Fibroblast of mammary gland (primary cell): ENCODE data around the gene CSNK1G2.

Experiments
- DNase-seq: peaks from one replicate; pipeline ENCODE4 v3.0.0-alpha.2; 2010; ENCODE audit warnings: low read depth
- H3K4me3 ChIP-seq: 2 replicates; pipeline ENCODE4 v1.5.1; 2011; ENCODE audit warnings: low read depth, mild to moderate bottlenecking, low read length, moderate library complexity; ENCODE audit not compliant: control insufficient read depth
- TF ChIP-seq, protein P1 (sequence below): conservative IDR thresholded peaks from 2 replicates; pipeline ENCODE4 v1.5.1; 2011; ENCODE audit warnings: low read depth, low read length, inconsistent platforms; ENCODE audit not compliant: control insufficient read depth, insufficient read depth

CSNK1G2 gene

DNA sequence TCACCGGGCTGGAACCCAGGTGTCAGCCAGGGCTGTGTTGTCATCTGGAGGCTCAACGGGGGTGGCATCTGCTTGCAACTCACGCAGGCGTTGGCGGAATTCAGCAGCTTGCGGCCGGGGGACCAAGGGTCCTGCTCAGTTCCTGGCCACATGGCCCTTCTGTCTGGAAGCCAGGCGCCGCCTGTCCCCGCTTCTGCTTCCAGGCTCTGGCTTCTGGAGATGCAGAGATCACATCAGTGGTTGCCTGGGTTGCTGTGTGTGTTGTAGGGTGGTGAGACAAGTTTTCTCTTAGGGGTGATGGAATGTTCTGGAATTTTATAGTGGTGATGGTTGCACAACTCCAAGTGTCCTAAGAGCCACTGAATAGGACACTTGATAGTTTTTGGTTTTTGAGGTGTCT lies 30.8 kb upstream of the CSNK1G2 start:
- TF ChIP-seq, protein P1, sequence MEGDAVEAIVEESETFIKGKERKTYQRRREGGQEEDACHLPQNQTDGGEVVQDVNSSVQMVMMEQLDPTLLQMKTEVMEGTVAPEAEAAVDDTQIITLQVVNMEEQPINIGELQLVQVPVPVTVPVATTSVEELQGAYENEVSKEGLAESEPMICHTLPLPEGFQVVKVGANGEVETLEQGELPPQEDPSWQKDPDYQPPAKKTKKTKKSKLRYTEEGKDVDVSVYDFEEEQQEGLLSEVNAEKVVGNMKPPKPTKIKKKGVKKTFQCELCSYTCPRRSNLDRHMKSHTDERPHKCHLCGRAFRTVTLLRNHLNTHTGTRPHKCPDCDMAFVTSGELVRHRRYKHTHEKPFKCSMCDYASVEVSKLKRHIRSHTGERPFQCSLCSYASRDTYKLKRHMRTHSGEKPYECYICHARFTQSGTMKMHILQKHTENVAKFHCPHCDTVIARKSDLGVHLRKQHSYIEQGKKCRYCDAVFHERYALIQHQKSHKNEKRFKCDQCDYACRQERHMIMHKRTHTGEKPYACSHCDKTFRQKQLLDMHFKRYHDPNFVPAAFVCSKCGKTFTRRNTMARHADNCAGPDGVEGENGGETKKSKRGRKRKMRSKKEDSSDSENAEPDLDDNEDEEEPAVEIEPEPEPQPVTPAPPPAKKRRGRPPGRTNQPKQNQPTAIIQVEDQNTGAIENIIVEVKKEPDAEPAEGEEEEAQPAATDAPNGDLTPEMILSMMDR: no peak
- no peak overlapping the region for H3K4me3 ChIP-seq
- peak; percentile 44 for DNase-seq

DNA sequence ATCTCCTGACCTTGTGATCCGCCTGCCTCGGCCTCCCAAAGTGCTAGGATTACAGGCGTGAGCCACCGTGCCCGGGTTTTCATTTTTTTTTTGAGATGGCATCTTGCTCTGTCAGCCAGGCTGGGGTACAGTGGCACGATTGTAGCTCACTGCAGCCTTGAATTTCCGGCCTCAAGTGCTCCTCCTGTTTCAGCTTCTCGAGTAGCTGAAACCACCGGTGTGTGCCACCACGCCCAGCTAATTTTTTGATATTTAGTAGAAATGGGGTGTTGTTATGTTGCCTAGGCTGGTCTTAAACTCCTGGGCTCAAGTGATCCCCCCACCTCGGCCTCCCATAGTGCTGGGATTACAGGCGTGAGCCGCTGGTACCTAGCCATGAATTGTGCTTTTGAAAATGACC lies 29.9 kb upstream of the CSNK1G2 start:
- no peak for DNase-seq
- TF ChIP-seq, protein P1: no peak
- H3K4me3 ChIP-seq: no peak overlapping the region

DNA sequence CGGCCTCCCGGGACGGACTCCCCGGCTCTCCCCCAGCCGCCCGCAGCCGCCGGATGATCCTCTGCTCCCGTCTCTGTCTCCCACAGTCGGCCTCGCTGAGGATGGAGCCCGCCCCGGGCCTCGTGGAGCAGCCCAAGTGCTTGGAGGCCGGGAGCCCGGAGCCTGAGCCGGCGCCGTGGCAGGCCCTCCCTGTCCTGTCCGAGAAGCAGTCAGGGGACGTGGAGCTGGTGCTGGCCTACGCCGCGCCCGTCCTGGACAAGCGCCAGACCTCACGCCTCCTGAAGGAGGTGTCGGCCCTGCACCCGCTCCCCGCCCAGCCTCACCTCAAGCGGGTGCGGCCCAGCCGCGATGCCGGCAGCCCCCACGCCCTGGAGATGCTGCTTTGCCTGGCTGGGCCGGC lies 29.0 kb upstream of the CSNK1G2 start:
- no peak overlapping the region for H3K4me3 ChIP-seq
- DNase-seq: no peak
- TF ChIP-seq, protein P1: no peak

- TF ChIP-seq, protein P1: no peak
- no peak for DNase-seq
- H3K4me3 ChIP-seq: no peak overlapping the region
Observed at GRCh38 chr19:1912760-1913505, 28.0 kb upstream of the CSNK1G2 start.

DNA sequence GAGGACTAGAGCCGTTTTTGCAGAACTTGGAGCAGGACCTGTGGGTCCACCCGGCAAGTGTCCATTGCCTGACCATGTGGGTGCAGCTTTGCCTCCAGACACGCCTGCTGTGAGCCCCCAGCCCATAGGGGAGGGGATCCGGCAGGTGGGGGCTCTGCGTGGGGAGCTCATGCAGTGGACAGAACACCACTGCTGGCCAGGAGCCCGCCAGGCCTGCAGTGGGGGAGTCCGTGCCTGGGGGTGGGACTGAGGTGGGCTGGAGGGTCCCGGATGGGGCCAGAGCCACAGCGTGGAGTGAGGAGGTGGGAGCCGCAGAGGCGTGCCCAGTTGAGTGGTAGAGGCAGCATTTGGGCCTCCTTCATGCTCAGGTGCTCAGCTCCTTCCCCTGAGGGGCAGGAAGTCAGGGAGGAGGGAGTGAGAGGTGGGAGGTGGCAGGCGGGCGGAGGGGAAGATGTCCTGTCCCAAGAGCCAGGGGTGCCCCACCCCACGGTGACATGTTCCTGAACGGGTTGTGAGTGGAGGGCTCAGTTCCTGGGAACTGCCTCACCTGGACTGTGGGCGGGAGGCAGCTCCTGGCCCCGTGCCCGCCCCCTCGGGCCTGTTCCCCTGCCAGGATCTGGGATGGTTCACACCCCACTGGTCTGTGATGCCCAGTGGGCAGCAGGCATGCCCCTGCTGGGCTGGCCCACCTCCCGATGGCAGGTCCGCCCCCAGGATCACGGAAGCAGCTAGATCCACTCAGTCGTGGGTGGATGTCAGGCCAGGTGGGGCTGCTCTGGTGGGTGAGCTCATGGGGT lies 27.0 kb upstream of the CSNK1G2 start:
- DNase-seq: no peak
- TF ChIP-seq, protein P1: no peak
- H3K4me3 ChIP-seq: no peak overlapping the region

DNA sequence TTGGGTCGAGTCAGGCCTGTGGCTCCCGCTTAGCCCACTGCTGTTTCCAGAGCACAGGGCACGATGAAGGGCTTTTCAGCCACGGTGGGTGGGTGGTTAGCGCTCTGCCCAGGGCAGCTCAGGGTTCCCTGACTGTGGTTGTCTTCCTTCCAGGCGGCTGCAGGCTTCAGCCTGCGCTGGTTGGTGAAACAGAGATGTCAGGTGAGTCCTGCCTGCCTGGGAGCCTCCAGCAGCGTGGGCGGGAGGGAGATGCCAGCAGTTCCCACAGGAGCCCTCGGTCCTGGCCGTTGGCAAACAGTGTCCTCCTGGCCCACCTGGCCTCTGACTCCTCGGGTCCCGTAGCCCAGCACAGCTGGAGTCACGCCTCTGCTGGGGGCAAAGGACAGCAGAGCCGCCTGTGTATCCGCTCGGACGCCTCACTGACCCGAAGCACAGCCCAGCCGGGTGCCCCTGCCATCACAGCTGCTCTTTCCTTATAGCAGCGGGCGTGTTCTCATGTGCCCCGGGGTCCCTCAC lies 26.1 kb upstream of the CSNK1G2 start:
- TF ChIP-seq, protein P1: no peak
- H3K4me3 ChIP-seq: no peak overlapping the region
- DNase-seq: no peak
